GM21576 (cell line): ENCODE results near the gene BABAM2.

ENCODE experiments used
- ATAC-seq: cut with Tn5 transposase; IDR thresholded peaks from one replicate; pipeline ENCODE4 v1.9.1; 2021; ENCODE audit warnings: mild to moderate bottlenecking, moderate library complexity; ENCODE audit not compliant: unreplicated experiment

Gene BABAM2

DNA sequence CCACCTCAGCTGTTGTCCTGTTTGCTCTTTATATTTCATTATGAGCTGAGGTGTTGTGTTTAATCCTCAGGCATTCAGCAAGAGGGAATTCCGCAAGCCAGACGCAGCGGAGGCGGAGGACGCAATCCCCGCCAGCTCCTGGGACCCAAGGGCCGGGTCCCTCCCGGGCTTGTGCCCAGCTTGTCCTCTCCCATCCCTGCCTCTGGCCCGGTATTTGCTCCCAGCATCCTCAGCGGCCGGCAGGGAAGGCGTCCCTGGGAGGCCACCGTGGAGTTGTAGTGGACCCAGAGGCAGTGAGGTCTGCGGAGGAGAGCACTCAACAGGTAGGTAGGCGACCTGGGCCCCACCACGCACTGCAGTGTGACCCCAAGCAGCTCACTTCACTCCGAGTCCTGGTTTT lies 459.7 kb downstream of the BABAM2 start:
- ATAC-seq = no peak

DNA sequence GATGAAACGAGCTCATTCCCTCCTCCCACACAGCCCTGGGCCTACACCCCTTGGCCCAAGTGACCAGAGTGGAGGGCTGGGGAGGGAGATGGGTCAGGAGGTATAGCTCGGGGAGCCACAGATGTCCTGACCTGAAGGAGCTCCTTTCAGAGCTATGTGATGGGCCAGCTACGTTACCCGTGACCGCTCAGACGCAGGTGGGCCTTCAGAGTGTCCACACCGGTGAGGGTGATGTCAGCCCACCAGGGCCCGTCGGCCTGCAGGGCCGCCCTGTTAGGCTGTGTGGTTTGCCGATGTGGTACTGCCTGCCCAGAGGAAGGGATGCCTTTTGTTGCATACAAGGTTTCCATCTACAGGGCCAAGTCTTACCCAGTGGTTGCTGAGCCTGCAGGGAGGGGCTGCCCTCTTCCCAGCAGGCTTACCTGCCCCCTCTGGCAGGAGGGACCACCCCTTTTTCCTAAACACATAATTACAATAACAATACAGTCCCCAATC lies 460.3 kb downstream of the BABAM2 start:
- no peak for ATAC-seq

DNA sequence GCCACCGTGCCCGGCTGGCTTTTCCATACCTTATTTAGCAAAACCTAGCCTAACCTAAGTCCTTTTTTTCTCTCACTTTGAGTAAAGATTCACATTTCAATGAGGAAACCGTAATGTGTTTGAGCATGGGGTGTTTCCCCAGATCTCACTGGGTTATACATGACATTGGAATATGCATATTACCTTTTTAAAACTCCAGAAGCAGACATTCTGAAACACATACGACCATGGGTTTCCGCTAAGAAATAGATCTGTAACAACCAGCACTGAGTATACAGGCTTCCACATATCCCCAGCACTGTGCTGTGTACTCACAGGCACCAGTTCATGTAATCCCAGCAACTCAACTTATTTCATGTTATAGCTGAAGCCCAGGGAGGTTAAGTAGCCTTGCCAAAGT lies 461.1 kb downstream of the BABAM2 start:
- no peak for ATAC-seq

DNA sequence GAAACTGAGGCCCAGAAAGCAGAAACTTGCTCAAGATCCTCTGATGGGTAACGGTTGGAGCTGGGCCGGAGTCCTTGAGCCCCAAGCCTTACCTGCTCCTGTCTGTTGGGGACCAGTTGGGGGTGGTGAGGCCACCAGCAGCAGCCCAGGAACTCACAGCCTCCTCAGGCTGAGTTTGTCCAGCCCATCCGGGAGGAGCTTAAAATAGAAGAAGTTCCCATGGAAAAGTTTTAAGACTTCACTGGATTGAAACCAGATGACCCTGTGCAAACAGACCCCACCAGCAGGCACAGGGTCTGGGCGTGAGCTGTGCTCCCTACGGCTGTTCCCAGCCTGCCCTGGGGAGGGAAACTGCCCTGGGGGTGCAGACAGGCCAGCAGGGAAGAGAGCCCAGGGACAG lies 461.6 kb downstream of the BABAM2 start:
- no peak for ATAC-seq

DNA sequence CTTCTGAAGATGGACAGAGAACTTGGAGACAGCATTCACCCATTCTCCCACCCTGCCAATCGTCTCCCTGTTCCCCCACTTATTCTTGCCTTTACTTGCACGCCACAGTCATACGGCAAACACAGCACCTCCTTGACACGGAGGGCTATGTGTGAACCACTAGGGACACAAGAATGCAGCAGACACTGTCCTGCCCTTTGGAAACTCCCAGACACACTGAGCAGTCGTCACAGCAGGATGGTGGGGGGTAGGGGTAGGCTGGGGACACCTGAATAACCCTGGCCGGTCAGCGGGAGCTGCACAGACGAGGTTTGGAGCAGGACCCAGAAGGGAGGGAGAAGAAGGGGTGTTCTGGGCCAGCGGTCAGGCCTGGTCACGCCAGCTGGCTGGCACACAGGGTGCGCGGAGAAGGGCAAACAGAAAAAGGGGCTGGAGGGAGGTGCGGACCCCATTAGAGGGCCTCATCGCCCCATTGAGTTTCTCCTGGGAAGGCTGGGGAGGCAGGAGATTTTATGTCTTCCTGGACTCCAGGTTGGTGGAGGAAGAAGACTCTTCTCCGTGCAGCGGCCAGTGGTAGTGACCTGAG lies 462.2 kb downstream of the BABAM2 start:
- ATAC-seq = no peak

DNA sequence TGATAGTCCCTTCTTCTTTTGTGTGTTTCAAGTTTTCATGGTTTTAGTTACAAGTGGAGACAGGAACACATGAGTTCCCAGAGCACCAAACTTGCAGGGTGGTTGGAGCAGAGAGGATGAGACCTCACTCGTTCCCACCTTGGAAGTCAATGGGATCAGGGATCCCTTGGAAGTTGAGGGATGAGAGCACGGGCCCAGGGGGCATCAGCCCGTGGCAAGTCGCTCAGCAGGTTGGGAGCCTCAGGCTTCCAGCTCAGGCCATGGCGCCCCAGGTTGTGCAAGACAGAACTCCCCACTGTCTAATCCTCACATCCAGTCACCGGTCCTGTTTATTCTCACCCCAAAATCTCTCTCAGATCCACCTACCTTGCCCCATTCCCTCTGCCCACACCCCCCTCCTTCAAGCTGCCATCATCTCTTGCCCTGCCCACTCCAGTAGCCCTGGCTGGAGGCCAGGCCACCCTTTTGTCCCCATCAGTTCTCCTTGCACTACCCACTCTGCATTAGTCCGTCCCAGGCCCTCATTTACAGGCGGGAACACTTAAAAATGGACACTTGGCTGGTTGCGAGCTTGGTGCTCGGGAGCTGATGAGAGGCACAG lies 464.5 kb downstream of the BABAM2 start:
- ATAC-seq = no peak

DNA sequence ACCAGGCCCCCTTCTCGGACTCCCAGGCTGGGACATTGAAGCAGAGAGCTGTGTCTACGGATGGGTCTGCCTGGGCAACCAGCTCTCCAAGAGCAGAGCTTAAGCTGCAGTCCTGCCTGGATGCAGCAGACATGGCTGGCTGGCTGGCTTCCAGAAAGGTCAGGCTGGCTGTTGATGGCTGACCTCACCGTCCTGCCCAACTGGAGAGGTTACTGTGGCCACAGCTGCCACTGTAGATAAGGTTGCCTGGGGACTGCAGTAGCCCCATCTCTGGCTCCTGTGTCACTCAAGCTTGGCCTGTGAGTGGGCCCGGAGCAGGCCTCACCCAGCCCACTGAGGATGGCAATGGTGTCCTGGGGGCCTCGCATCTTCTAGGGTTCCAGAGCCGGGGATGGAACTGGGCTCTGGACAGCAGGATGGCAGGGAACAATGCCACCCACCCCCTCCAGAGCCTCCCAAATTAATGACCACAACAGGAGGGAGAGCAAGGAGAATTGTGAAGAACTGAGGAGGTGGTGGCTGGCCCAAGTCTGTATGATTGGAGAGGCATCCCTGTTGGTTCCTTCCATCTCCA lies 465.1 kb downstream of the BABAM2 start:
- ATAC-seq = no peak

DNA sequence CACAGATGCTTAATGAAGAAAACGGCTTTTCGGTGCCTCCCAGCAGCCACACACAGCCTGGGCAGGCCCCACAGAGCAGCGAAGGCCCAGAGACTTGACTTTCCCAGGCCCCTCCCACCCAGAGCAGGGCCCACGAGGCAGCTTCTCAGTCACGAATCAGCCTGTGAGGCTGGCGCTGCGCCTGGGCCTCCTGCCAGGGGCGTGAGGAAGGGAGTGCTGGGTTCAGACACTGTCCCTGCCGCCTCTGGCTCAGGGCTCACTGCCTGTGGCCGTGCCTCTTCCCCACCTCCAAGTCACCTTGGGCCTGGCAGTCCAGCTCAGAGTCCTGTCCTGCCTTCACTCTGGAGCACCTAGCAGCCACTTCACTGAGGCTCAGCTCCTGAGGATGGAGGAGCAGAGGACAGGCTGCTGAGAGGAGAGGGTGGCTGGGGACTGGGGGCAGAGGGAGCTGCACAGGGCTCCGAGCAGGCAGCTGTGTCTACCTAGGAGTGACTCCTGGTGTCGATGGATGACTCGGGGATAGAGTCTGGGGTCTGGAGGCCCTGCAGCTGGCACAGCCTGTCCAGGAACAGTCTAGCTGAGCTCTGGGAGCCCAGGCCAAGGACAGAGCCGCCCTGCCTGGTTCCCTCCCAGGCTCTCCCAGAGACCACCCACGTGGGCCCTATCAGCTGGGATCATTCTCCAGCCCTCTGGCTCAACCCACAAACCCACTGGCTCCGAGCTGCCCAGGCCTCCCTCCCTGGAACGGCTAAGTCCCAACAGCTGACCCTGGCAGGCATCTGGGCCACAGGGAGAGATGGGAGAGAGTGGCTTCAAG lies 465.8 kb downstream of the BABAM2 start:
- ATAC-seq = no peak

DNA sequence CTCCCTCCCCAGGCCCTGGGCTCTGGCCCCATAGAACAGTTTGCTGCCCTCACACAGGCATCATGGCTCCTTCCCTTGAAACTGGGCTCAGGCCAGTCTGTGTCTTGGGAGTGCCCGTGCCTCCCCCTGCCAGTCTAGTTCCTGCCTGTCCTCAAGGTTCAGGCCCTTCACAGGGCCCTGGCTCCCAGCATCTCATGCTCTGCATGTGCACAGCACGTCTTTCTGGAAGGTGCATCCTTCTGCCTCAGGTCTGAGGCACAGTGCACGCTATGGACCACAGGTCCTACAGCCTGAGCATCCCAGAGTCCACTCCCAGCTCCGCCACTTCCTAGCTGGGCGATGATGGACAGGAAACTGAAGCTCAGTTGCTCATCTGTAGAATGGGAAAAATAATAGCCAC lies 466.5 kb downstream of the BABAM2 start:
- no peak for ATAC-seq

DNA sequence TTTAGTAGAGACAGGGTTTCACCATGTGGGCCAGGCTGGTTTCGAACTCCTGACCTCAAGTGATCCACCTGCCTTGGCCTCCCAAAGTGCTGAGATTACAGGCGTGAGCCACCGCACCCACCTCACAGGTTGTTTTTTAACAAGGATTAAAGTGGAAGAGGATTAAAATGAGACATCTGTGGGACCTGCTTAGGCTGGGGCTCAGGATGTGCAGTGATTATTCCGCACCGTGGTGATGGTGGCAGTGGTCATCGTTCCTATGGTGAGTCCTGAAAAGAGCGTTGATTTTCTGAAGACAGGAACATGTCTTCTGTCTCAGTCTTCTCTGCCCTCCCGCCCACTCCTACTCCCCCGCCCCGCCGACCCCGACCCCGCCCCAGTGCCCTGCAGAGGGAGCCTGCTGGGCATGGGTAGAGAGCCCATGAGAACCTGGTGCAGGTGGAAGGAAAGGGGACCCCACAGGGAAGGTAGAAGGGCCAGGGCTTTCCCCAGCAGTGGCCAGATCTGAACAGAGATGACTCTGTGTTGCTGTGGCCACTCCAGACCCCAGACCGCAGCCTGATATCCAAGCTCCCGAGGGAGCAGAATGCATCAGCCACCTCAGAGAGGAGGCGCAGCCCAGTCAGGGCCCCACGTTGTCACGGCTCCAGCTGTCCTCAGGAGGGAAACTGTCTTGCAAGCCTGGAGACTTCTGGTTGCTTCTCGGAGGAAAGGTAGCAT lies 467.6 kb downstream of the BABAM2 start:
- no peak for ATAC-seq

DNA sequence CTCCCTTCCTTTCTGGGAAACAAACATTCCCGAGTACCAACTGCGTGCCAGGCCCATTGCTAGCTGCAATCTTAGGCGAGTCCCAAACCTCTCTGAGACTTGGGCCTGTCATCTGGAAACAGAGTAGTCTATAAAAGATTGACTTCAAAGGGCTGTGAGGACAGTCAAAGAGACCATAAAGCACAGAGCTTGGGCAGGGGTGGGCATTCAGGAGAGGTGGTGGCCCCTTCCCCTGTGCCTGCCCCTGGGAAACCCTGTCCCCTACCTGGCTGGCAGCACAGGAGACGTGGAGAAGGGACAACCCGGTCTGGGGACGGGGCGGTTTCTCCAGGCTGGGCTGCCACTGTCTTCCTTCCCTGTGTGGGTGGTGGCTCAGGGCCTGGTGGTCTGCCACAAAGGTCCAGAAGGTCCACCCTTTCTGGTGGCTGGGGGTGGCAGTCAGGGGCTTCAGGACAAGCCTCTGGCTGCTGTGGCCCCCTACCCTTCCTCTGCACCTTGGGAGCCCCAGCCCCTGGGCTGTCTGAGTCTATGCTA lies 468.2 kb downstream of the BABAM2 start:
- peak; percentile 8 for ATAC-seq

DNA sequence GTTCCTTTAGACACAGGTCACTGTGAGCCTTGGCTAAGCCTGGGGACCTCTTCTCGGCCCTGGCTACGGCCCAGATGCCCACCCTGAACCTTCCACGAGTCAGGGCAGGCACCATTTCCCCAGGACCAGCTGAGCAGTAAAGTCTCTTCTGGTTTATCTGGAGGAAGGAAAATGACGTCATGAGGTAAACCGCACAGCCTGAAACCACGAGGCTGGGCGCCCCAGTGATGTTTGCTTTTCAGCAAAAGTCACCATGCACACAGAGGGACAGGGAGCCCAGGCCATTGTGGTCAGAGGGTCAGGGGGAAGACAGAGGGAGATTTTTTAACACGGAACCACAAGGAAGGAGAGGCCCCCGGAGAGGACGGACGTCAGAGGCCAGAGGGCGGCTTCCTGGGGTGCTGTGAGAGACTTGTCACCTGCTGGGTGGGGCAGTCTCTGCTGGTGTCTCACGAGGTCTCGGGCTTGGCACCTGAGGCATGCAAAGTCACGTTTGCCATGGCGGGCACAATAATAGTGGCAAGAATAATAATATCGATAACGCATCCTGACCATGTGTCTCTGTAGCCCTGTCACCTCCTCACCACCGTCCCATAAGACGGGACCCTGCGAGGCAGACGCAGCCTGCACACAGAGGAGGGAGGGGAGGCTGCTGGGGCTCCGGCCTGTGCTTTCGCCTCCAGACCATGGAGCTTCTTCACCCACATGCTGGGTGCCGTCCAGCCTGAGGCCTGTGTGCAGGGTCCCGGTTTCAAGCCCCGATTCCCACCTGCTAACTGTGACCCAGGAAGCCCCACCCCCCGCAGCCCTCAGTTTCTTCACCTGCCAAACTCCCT lies 468.9 kb downstream of the BABAM2 start:
- peak; percentile 86 for ATAC-seq

DNA sequence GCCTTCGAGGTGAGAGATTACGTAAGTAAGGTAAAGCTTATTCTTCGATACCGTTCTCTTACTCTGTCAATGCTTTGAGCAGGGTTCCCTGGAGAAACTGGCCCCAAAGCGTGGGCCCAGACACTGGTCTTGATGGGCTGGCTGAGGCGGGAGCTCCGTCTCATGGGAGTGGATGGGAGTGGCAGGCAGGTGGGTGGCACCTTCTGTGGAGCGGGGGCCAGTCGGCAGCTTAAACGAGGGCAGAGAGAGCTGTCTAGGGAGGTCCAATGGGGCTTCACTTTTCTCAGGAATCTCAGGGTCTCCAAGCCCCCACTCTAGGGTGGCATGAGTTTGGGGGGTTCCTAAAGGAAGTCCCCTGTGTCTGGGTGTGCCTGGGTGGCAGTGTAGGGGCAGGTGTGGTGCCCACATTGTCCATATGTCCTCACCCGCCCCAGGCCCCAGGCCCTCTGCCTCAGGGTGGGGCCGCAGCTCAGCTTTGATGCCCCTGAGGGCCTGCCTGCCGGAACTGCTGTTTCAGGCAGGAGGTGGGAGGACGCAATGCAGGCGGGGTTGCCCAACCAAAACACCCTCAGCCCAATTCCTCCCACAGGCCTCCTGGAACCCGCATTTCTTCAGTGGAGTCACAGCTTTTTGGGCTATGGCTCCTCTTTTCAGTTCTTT lies 469.7 kb downstream of the BABAM2 start:
- ATAC-seq = no peak

DNA sequence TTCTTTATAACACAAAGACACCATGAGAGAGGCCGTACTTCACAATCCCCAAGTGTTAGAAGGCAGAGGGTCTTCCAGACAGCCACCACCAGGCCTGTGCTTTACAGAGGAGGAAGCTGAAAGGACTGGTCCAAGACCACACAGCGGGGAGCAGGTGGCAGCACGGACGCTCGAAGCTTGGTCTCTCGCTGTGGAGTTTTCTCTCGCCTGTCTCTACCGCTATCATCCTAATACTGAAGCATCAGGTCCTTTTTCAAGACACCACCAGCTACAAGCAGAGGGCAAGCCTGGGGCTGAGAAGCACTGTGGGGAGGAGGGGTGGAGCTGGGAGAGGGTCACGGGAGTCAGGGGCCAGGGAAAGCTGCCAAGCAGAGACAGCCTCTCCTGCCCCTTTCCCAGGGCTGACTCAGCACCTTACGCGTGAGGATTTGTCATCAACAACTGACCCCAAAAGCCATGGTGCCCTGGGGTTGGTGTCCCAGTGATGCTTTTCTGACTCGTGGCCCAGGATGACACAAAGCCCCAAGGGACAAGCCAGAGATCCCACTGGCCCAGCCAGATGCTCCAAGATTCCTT lies 470.3 kb downstream of the BABAM2 start:
- no peak for ATAC-seq

DNA sequence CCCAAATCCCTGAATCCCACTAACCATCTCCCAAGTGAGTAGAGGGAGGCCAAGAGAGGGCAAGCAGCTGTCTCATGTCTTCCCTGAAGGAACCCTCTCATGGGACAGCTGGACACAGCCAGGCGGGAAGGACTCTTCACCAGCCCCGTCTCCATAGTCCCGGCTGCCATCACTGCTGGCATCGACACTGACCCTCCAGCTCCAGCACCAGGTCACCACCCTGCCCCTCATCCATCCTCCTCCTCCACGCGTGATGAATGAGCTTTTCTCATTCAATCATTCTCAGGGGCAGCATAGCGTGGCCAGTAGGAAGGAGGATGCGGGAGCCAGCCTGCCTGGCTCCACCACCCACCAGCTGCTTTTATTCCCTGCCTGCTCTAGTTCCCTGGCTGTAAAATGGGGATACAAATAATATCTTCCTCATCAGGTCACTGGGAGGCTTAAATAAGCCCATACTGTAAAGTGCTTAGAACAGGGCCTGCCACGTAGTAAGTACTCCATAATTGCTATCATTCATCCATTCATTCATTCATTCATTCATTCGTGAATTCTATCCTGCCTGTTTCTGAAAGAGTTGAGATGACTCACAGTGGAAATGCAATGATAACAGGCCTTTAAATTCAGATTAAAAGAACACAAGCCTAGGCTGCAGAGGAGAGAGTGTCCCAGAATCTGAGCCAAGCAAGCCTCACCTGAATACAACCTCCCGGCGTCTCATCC lies 471.6 kb downstream of the BABAM2 start:
- ATAC-seq = no peak

DNA sequence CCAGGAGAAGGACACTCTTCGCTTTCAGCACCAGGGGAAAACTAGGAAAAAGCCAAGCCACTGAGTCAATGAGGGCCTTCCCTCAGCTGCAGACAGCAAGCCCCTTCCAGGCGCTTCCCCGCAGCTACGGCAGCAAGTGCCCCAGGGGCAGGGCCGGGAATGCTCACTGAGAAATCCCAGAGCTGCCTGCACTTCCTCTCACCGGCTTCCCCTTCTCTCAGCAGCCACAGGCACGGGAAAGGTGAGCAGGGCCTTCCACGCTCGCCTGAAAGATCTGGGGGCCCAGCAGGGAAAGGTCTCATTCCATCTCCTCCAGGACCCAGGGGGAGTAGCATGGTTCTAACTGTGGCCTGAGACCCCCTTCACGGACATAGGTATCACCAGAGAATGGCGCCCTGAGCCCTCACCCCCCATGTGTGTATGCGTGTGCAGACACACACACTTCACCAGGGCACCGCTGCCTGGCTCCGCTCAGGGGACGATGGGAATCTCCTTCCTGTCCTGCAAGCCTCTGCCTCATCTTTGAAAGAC lies 472.5 kb downstream of the BABAM2 start:
- no peak for ATAC-seq

DNA sequence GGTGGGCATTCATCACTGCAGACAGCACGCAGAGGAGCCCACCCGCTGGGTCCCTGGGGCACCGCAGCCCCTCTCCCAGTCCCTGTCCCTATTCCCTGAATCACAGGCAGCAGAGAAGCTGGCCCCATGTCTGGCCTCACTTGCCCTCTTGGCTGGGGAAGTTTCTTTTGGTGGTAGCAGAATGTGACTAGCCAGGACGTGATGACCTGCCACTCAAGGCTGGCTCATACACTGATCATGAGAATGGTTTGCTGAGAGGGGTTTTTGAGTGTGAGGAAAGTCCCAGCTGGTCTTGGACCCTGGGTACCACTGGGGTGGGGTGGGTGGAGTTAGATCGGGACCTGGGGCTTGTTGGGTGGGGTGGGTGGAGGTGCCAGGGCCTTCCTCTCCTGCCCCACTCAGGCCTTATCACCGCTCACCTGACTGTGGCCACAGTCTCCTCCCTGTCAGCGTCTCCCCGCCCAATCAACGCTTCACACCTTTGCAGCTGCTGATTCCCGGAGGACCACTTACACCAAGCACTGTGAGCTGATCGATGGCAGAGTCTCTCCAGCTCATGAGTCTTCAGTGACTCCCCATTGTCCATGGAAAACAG lies 473.3 kb downstream of the BABAM2 start:
- no peak for ATAC-seq

DNA sequence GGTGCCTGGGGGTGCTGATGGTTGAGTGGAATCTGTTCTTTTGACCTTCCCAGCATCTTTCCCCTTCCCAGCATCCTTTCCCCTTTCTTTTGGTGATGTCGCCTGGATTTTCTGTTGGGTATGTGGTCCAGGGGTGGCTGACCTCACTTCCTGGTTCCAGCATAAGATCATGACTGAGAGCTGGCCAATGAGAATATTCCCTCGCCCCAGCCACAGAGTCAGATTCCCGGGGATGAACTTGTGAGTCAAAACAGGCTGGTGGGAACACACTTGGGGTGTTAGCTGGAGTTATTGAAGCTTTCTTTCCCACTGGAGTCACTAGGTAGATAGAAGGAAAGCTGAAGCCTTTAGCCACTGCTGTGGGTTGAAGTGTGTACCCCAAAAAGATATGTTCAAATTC lies 474.1 kb downstream of the BABAM2 start:
- ATAC-seq = no peak
